HG03196 (cell line): ENCODE measurements around the gene LRFN3.
"Not testable (repeated sequence)": the region's sequence is repeated elsewhere in the genome, so short reads cannot be mapped to it uniquely, and the experiment has no call there.

ENCODE experiments used
- ATAC-seq: cut with Tn5 transposase; IDR thresholded peaks from one replicate; pipeline ENCODE4 v1.9.1; 2021; ENCODE audit not compliant: unreplicated experiment

The LRFN3 gene

DNA sequence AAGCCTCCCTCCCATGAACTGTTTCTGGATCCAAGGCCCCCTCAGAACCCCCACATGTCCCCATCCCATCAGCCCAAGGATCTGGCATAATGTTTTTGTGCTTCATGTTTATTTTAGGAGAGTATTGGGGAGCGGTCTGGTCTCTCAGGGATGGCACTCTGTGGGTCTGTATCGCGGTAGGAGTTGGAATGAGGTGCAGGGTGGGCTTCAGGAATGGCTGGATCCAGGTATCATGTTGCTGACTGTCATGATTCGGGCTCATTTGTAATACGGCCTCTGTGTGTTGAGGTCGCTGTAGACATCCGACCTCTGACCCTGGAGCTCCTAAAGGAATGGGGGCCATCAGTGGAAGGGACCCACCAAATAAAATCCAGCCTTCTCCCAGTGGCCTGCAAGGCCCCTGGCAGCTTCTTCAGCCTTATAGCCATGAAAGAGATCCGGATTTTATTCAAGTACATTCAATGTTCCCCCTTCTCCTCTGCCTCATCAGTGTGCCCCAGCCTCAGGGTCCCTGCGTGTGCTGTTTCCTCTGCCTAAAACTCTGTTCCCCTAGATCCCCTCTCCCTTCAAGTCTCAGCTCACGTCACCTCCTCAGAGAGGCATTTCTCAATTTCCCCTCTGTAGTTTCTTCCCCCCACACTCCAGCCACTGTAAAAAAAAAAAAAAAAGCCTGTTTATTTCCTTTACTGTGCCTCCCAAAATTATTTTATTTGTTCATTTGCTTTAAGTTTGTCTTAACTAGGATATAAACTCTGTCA, 31.7 kb upstream of the LRFN3 start:
- ATAC-seq = no peak

DNA sequence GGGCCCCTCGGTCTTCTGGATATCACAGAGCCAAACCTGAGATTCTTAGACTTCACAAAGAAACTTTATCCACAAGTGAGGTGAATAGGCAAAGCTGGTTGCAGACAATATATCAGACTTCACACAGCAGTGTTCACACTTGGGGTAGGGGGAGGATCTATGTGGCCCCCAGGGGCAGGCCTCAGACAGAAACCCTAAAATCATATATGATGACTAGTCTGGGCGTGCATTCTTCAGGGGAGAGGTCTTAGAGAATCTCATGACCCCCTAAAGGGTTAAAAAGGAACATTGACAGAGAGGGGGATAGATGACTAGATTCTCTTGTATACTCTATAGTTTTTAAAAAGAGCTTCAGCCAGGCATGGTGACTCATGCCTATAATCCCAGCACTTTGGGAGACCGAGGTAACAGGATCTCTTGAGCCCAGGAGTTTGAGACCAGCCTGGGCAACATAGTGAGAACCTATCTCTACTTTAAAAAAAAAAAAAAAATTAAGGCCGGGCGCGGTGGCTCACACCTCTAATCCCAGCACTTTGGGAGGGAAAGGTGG, 30.9 kb upstream of the LRFN3 start:
- ATAC-seq = no peak

DNA sequence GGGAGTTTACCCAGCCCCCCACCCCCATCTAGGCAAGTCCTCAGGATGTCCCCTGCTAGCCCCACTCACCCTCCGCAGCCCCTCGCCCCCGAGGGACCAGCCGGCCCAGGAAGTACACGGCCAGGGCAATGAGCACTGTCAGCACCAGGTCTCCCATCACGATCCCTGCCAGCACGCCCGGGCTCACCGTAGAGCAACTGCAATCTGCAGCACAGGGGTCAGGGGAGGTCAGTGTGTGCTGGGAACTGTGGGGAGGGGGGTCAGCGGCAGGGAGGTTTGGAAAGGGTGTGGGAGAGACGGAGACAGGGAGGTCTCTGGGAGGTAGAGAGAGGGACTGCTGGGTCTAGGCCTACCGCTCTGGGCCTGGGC, 28.8 kb upstream of the LRFN3 start:
- ATAC-seq = no peak

DNA sequence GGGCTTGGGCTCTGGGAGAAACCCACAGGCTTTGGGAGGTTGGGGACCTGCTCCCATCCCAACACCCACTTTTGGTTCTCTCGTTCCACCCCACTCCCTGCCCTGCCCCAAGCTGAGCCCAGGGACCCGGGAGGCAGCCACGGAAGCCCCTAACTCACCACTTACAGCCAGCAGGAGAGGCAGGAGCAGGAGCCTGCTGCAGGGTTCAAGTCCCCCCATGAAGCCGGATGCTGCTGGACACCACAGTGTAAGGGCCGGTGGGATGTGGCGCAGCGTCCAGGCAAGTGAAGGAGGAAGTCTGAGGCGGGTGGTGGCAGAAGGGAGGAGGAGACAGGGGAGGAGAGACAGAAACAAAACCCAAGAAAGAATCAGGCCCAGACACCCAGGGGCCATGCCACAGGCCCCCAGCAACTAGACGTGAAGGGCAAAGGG, 28.1 kb upstream of the LRFN3 start, which contains the start of gene TYROBP:
TYROBP (minus strand) TSS at position 286 of the 432 bp plus-strand sequence; CDS start at position 219, 67 bp downstream.
- ATAC-seq = no peak

DNA sequence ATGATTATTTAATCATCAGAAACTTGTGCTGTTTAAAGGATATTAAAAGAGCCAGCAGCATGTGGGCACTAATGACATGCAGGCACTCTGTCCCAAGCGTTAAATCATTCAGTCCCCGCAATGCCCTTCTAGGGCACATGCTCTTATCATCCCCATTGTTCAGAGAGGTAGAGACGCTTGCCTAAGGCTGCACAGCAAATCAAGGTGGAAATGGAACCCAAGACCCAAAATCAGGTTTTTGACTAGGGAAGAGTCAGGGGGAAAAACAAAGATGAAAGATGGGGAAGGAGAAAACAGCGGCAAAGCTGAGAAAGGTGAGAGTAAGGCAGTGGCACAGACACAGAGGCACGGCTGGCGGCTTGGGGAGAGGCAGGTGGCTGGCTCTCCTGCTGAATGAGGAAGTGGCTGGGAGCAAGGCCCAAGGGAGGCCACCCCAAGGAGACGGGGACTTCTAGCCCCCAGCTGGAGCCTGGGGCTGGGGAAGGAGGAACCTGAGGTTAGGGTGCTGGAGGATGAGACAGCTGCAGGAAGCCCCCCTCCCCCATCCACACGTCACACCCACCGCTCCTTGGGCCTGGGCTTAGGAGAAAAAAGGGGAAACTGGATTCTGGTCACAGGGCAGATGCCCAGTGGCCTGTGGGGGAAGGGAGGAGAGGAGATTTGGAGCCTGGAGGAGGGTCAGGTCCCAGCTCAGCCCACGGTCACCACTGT, 27.0 kb upstream of the LRFN3 start:
- no peak for ATAC-seq

DNA sequence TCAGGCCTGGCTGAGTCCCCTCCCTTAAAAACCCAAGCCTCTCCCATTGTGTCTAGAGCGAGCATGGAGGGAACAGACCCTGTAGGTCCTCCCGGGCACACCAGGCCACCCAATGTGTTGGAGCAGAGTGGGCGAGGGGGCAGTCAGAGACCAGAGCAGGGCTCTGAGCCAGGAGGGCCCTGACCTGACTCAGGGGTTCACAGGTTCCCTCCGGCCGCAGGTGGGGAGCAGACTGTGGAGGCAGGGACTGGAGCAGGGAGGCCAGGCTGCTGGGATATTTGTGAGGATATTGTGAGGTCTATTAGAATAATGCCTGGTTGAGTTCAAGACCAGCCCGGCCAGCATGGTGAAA, 26.5 kb upstream of the LRFN3 start:
- no peak for ATAC-seq

DNA sequence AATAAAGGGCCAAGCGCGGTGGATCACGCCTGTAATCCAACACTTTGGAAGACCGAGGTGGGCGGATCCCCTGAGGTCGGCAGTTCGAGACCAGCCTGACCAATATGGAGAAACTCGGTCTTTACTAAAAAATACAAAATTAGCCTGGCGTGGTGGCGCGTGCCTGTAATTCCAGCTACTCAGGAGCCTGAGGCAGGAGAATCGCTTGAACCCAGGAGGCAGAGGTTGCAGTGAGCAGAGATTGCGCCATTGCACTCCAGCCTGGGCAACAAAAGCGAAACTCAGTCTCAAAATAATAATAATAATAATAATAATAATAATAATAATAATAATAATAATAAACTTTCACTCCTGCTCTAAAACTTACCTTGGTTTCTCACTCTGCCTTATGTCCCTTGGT, 25.8 kb upstream of the LRFN3 start:
- not testable (repeated sequence) for ATAC-seq

DNA sequence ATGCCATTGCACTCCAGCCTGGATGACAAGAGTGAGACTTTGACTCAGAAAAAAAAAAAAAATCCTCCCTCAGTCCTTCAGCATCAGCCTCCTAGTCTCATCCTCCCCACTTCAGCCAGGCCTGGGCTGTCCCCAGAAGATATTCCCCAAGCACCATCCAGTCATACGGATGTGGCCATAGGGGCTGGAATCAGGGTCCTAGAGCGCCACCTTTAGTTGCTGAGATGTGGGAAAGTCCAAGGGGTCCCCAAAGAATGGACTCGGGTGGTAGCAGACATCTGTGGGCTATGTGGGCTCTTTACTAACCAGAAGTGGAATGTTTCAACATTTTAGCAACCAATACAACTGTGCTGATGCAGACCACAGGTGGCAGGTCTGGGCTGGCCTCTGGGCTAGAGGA, 25.0 kb upstream of the LRFN3 start:
- ATAC-seq = no peak

DNA sequence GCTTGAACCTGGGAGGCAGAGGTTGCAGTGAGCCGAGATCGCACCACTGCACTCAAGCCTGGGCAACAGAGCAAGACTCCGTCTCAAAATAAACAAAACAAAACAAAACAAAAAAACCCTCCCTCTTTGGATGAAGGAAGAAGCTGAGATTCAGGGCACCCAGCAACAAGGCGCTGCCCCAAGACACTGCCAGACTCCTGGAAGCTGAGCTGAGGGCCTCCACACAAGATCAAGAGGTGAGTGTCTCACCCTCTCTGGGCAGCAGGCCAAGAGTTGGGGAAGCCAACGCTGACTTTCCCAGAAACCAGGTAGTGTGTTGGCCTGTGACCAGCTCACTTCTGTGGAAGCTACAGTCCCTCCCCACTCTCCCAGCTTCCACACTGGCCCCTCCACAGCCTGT, 24.4 kb upstream of the LRFN3 start:
- ATAC-seq = no peak

DNA sequence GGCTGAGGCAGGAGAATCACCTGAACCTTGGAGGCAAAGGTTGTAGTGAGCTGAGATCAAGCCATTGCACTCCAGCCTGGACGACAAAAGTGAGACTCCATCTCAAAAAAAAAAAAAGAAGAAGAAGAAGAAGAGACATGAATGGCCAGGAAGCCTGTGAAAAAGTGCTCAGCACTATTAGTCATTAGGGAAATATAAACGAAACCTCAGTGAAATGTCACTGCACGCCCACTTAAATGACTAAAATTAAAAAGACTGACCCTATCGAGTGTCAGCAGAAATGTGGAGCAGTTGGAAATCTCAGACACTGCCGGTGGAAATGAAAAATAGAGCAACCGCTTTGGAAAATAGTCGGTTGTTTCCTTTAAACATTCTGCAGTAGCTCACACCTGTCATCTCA, 22.6 kb upstream of the LRFN3 start:
- no peak for ATAC-seq

DNA sequence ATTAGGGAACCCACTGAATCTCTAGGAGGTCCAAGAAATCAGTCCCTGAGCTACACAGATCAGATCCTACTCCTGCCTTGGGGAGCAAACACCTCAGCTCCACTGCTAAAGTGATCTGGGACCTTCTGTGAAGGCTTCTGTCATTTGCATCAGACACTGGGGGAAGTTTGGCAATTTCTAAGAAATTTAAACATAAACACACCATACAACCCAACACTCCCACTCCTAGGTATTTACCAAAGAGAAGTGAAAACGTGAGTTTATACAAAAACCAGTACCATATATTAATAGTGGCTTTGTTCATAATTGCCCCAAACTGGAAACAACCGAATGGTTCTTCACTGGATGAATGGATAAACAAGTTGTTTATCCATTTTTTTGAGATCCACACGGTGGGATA, 20.7 kb upstream of the LRFN3 start:
- ATAC-seq = no peak

DNA sequence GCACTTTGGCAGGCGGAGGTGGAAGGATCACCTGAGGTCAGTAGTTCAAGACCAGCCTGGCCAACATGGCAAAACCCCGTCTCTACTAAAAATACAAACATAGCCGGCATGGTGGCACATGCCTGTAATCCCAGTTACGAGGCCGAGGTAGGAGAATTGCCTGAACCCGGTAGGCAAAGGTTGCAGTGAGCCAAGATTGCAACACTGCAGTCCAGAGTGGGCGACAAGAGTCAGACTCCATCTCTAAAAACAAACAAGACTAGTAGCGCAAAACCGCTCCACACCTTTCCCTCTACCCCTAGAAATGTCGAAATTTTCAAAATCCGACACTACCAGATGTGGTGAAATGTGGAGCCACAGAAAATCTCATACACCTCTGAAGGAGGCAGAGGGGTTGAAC, 16.9 kb upstream of the LRFN3 start:
- no peak for ATAC-seq

DNA sequence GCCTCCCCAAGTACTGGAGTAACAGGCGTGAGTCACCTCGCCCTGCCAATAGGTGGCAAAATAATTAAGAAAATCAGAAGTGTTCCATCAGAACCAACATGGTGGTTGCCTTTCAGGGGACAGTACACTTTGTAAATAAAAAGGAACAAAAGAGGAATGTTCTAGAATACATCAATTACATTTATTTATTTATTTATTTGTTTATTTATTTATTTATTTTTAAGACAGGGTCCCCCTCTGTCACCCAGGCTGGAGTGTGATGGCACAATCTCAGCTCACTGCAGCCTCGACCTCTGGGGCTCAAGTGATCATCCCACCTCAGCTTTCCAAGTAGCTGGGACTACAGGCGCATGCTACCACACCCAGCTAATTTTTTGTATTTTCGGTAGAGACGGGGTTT, 15.2 kb upstream of the LRFN3 start:
- no peak for ATAC-seq

DNA sequence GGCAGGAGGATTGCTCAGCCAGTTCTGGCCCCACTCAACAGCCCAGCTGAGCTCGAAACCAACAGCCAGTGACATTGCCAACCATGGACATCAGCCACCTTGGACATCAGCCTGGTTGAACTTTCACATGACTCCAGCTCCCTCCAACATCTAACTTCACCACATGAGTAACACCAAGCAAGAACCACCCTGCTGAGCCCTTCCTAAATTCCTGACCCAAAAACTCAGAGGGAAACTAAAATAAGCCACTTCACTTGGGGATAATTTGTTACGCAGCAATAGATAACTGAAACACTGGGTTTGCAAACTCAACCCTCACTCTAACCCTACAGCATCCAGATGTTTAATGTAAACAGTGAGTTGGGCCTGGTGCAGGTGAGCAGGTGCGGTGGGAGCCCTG, 10.7 kb upstream of the LRFN3 start:
- no peak for ATAC-seq

DNA sequence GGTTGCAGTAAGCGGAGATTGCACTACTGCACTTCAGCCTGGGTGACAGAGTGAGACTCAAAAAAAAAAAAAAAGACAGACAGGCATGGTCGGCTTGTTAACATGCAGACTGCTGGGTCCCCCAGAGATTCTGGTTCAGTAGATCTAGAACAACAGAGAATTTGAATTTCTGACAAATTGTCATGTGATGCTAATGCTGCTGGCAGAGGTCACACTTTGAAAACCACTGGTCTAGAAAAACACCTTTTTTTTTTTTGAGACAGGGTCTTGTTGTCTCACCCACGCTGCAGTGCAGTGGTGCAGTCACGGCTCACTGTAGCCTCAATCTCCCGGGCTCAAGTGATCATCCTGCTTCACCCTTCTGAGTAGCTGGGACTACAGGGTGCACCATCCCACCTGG, 7.7 kb upstream of the LRFN3 start:
- ATAC-seq = no peak

DNA sequence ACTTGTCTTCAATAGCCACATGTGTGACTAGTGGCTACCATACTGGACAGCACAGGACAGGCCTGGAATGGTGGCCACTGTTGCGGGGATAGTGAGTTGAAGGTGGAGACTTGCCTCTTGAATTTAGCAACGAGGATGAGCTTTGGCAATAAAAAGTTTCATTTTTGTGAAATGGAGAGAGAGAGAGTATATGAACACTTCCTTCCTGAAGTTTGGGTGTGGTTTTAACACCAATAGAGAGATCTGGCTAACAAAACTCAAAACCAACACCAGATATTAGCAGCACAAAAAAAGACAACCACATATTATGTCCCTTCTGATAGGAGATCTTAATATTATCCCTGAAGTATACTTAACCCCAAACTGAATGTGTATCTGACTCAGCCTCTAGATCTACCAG, 6.3 kb upstream of the LRFN3 start:
- ATAC-seq = no peak

DNA sequence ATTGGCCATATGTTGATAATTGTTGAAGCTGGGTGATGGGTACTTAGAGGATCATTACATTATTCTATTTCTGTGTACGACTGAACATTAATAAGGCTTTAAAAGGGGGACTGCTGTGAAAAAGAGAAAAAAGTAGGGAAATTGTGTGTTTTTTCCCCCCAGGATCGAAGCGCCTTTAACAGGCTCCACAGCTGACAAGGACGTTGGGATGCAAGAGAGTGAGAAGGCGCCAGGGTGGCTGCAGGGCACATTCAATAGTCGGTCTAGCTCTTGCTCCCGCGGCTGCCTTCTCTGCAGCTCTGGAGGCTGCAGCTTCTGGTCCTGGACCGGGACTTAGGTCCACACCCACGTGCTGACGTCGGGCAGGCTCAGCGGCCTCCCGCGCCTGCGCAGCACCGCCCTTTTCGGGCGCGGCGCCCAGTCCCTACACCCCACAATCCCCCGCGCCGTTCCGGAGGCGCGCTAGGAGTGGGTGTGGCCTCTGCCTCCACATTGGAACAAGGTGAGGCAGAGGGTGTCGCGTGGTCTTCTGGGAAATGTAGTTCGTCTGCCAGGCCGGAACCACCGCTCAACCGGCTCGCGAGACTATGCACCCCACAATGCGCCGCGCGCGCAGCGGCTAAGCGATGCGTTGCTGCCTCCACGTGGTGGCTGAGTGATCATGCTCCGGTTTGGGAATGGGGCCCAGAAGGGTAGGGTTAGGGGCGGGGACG, 4.9 kb upstream of the LRFN3 start:
- peak; percentile 95 for ATAC-seq

DNA sequence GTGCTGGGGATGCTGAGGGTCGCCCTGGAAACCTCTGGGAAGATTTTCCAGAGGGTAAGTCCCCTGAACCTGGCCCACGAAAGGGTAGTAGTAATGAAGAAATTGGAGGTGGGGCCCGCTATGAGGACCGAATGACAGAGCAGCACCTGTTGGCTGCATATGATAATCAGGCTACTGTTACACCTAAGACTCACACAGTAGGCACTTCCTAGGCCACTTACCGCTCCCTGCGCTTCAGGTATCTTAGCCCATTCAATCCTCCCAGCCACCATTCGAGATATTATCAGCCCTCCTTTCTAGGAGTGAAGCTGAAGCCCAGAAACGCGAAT, 4.3 kb upstream of the LRFN3 start:
- no peak for ATAC-seq

DNA sequence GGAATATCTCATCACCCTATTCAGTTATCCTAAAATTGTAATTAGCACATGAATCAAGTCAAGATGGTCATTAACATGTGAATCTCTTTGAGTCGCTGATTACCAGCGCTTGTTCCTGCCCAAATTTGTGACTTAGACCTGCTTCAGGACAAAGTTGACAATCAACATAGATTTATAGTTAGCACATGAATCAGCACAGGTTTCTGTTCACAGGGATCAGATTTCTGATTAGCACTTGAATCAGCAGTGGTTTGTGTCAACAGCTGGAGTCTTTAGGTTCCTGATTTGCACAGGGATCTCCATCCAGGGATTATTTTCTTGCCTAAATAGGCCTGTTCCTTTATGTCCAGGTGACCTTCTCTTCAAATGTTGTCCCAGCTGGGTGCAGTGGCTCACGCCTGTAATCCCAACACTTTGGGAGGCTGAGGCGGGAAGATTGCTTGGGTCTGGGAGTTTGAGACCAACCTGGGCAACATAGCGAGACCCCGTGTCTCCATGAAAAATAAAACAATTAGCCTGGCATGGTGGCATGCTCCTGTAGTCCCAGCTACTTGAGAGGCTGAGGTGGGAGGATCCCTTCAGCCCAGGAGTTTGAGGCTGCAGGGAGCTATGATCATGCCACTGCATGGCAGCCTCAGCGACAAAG, 3.8 kb upstream of the LRFN3 start:
- ATAC-seq = no peak

DNA sequence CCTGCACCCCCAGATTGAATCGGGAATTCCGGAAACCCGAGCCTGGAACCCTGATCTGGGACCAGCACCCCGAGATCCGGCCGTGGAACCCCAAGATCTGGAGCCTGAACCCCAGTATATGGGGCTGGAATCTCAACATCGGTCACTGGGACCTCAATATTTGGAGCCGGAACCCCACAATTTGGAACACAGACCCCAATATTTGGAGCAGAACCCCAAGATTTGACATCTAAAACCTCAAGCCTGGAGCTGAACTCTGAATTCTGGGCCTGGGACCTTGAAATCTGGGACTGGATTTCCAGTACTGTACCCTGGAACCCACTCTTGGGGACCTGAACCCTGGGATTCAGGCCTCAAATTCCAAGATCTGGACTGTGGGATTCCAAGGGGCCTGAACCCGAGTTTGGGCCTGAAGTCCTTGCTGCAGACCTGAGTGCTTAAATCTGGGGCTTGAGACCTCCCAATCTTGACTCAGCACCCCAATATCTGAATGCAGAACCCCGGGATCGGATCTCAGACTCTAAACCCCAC, 629 bp downstream of the LRFN3 start:
- ATAC-seq = no peak
